SU-DHL-6 (cell line): Measurements from ENCODE around the gene PTTG1IP.
A peak's percentile ranks its signal among the peaks of the same experiment; 100 is the strongest.

Experiments
- EZH2phosphoT487 ChIP-seq: fragments of 200-600 bp; sonication (generic), shearing (Covaris generic); conservative IDR thresholded peaks from 2 replicates; pipeline ENCODE4 v1.6.1; 2018; ENCODE audit warnings: mild to moderate bottlenecking, antibody characterized with exemption, low read length, moderate library complexity, mixed read lengths
- TF ChIP-seq, protein P1 (sequence below): fragments of 200-600 bp; sonication (generic); IDR thresholded peaks from one replicate; pipeline ENCODE4 v1.5.1; 2017; ENCODE audit warnings: antibody characterized with exemption, mild to moderate bottlenecking, low read length, moderate library complexity; ENCODE audit not compliant: insufficient read depth, poor library complexity, severe bottlenecking

- no peak for TF ChIP-seq EZH2phosphoT487
- TF ChIP-seq, protein P1, sequence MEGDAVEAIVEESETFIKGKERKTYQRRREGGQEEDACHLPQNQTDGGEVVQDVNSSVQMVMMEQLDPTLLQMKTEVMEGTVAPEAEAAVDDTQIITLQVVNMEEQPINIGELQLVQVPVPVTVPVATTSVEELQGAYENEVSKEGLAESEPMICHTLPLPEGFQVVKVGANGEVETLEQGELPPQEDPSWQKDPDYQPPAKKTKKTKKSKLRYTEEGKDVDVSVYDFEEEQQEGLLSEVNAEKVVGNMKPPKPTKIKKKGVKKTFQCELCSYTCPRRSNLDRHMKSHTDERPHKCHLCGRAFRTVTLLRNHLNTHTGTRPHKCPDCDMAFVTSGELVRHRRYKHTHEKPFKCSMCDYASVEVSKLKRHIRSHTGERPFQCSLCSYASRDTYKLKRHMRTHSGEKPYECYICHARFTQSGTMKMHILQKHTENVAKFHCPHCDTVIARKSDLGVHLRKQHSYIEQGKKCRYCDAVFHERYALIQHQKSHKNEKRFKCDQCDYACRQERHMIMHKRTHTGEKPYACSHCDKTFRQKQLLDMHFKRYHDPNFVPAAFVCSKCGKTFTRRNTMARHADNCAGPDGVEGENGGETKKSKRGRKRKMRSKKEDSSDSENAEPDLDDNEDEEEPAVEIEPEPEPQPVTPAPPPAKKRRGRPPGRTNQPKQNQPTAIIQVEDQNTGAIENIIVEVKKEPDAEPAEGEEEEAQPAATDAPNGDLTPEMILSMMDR, result peak; percentile 17
Observed at GRCh38 chr21:44800971-44801467, 72.5 kb downstream of the PTTG1IP start.
